ENCODE data around the gene SLIT1. TPM values are rescaled to one million over a fixed set of nuclear protein-coding genes. Genes with fewer than 3 reads are reported as not detected.

Gene SLIT1
- total RNA-seq, 1 donor from 2014 or later: 0.51 TPM

- no peak for TF ChIP-seq CTCF (IDR thresholded peaks at IDR 0.05)
- H3K36me3 Mint-ChIP-seq (ENCODE audit: low read depth): no peaks in the 10 kb centered on the region
- intact Hi-C loops (cut with micrococcal nuclease): no loop called here
- no peak for DNase-seq
- no peak overlapping the region for H3K27ac Mint-ChIP-seq
- ATAC-seq (ENCODE audit: low read depth): no peak
- H3K9me3 Mint-ChIP-seq: no peaks in the 10 kb centered on the region
- peaks cover 4% of the 10 kb centered on the region for H3K4me1 Mint-ChIP-seq
- no peak overlapping the region for H3K4me3 Mint-ChIP-seq
- POLR2A ChIA-PET: no interaction called here
- H3K27me3 Mint-ChIP-seq: peaks cover 36% of the 10 kb centered on the region
- CTCF ChIA-PET: interaction anchor here (0.9 kb wide), 1 partner anchor 17 kb away, joined by 4 read pairs; no protein-coding TSS in a partner anchor
Measured at GRCh38 chr10:97179731-97180362, 5.9 kb downstream of the SLIT1 start.

GRCh38 chr10:97179311-97179710 lies 6.4 kb downstream of the SLIT1 start:
- TF ChIP-seq CTCF (IDR thresholded peaks at IDR 0.05): no peak
- no peak overlapping the region for H3K4me3 Mint-ChIP-seq
- no peaks in the 10 kb centered on the region for H3K36me3 Mint-ChIP-seq (ENCODE audit: low read depth)
- peaks cover 31% of the 10 kb centered on the region for H3K27me3 Mint-ChIP-seq
- no peaks in the 10 kb centered on the region for H3K9me3 Mint-ChIP-seq
- ChIA-PET POLR2A (no interaction called here), CTCF (interaction anchor here (1.4 kb wide), 1 partner anchor 17 kb away, joined by 4 read pairs; no protein-coding TSS in a partner anchor)
- no peak overlapping the region for H3K27ac Mint-ChIP-seq
- peaks cover under 1% of the 10 kb centered on the region for H3K4me1 Mint-ChIP-seq
- DNase-seq (no peak), ATAC-seq (ENCODE audit: low read depth) (no peak)
- intact Hi-C loops (cut with micrococcal nuclease): no loop called here

GRCh38 chr10:97178074-97178473 lies 7.7 kb downstream of the SLIT1 start:
- Mint-ChIP-seq H3K4me3 (no peak overlapping the region), H3K36me3 (ENCODE audit: low read depth) (no peaks in the 10 kb centered on the region), H3K4me1 (no peaks in the 10 kb centered on the region), H3K9me3 (no peaks in the 10 kb centered on the region), H3K27ac (no peak overlapping the region), H3K27me3 (peaks cover 19% of the 10 kb centered on the region)
- CTCF ChIA-PET: interaction anchor here (0.7 to 1.4 kb wide), 2 partner anchors 18 to 96 kb away, joined by 3 to 4 read pairs; no protein-coding TSS in a partner anchor
- POLR2A ChIA-PET: no interaction called here
- no peak for TF ChIP-seq CTCF (IDR thresholded peaks at IDR 0.05)
- DNase-seq: no peak
- no peak for ATAC-seq (ENCODE audit: low read depth)
- intact Hi-C loops (cut with micrococcal nuclease): no loop called here

- Mint-ChIP-seq H3K27ac (no peak overlapping the region), H3K4me3 (no peak overlapping the region), H3K4me1 (no peaks in the 10 kb centered on the region), H3K36me3 (ENCODE audit: low read depth) (no peaks in the 10 kb centered on the region), H3K27me3 (peaks cover 25% of the 10 kb centered on the region), H3K9me3 (no peaks in the 10 kb centered on the region)
- ChIA-PET CTCF (no interaction called here), POLR2A (no interaction called here)
- TF ChIP-seq CTCF (IDR thresholded peaks at IDR 0.05): no peak
- ATAC-seq (ENCODE audit: low read depth): no peak
- no peak for DNase-seq
- intact Hi-C loops (cut with micrococcal nuclease): no loop called here
Measured at GRCh38 chr10:97176226-97176625, 9.5 kb downstream of the SLIT1 start.

GRCh38 chr10:97175586-97175985 lies 10.2 kb downstream of the SLIT1 start:
- DNase-seq: no peak

More at GRCh38 chr10:97175586-97175985, 10.2 kb downstream of the SLIT1 start:
- ATAC-seq (ENCODE audit: low read depth): no peak
- intact Hi-C loops (cut with micrococcal nuclease): no loop called here
- H3K36me3 Mint-ChIP-seq (ENCODE audit: low read depth): no peaks in the 10 kb centered on the region
- no peak overlapping the region for H3K4me3 Mint-ChIP-seq
- no peak for TF ChIP-seq CTCF (IDR thresholded peaks at IDR 0.05)
- H3K9me3 Mint-ChIP-seq: no peaks in the 10 kb centered on the region
- H3K27ac Mint-ChIP-seq: no peak overlapping the region
- ChIA-PET POLR2A (no interaction called here), CTCF (no interaction called here)
- no peaks in the 10 kb centered on the region for H3K4me1 Mint-ChIP-seq
- peaks cover 24% of the 10 kb centered on the region for H3K27me3 Mint-ChIP-seq

Measured in activated B cell treated with CpG ODN at 0.5 μM for 24 hours (primary cell).